Measurements from ENCODE around the gene TRAM2. TPM values are rescaled to one million over a fixed set of nuclear protein-coding genes. Genes with fewer than 3 reads are reported as not detected.

Gene TRAM2
- total RNA-seq, 4 donors from 2014 or later = 8.3 to 17.7 (median 14.7) TPM

DNA sequence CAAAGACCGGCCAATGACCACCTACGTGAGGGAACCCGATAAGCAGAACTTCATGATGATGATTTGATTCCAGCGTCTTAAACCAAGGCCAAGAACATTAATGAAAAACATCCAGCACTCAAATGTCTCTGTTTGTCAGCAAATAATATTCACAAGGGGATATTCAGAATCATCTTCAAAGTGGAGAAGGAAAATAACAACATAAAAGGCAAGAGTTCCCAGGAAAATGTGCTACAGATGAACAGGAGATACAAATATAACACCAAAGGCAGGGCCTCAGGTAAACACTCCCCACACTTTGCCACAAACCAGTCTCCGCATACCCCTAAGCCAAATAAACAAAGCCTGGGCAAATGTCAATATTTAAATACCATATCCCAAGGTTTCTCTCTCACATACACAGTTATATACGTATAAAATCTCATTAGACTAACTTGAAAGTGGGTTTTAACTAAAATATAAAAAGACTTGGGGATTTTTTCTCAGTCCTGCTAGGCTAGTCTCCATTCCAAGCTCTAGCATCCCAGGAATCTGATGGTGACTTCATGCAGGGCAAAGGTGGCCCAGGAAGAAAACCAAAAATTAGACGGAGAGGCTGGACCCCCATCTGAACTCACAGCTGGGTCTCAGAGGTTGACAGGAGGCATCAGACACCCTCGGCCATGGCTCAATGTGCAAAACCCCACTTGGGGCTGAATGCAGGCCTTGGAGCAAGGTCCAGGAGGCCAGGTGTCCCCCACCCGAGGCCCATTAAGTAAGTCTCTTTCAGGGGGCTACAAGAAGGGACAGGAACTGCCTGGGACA is 32.1 kb downstream of the TRAM2 start:
- Histone ChIP-seq H3K9me3 (no peaks in the 10 kb centered on the region), H3K4me1 (peaks cover 0 to 45% (median 3%) of the 10 kb centered on the region in 4 donors), H3K4me3 (no peak overlapping the region), H3K27ac (peak overlapping the region in 1 of 4 donors; percentile 2), H3K27me3 (no peaks in the 10 kb centered on the region), H3K36me3 (no peaks in the 10 kb centered on the region)
- TF ChIP-seq, protein P1, sequence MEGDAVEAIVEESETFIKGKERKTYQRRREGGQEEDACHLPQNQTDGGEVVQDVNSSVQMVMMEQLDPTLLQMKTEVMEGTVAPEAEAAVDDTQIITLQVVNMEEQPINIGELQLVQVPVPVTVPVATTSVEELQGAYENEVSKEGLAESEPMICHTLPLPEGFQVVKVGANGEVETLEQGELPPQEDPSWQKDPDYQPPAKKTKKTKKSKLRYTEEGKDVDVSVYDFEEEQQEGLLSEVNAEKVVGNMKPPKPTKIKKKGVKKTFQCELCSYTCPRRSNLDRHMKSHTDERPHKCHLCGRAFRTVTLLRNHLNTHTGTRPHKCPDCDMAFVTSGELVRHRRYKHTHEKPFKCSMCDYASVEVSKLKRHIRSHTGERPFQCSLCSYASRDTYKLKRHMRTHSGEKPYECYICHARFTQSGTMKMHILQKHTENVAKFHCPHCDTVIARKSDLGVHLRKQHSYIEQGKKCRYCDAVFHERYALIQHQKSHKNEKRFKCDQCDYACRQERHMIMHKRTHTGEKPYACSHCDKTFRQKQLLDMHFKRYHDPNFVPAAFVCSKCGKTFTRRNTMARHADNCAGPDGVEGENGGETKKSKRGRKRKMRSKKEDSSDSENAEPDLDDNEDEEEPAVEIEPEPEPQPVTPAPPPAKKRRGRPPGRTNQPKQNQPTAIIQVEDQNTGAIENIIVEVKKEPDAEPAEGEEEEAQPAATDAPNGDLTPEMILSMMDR (IDR thresholded peaks at IDR 0.05) = no peak
- no peak for DNase-seq

DNA sequence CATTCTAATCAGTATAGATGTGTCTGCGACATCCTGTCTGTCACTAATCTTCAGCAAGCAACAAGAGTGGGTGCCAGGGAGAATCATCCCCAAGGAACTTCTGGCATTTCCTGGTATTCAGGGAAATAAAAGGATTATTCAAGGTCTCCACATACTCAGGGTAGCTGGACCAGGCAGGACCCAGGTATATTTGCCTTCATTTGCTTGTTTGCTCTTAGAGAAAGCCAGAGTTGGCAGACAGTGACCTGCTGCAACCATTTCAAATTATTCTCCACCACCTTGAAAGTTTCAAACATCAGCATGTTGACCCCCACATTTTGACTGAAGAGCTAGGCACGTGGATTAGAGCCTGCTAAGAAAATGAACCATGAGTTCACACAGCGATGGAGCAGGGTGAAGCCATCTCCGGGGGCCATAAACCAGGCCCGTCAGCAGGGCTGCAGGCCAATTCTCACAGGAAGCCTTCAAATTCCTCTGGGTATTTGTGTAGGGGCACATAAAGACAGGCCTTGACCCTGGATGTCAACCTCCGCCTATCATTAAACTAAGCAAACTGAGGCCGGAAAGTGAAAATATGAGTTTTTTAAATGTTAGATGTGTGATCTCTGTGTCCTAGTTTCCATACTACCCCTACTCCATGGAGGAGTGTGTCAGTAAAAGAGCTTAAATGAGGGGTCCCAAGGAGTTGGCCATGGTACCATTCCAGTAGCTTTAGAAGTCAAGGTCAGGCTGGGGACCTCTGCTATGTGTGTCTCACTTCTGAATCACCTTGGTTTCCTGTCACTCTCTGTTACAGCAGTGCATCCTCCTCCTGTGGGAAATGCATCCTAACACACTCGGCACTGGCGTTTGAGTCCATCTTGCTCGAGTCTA is 32.9 kb downstream of the TRAM2 start:
- DNase-seq = no peak
- H3K4me1 ChIP-seq = peaks cover 0 to 37% (median 0%) of the 10 kb centered on the region in 4 donors
- no peaks in the 10 kb centered on the region for H3K36me3 ChIP-seq
- TF ChIP-seq POLR2A (IDR thresholded peaks at IDR 0.05) = no peak
- peak overlapping the region in 1 of 4 donors; percentile 2 for H3K27ac ChIP-seq
- no peak overlapping the region for H3K4me3 ChIP-seq
- no peaks in the 10 kb centered on the region for H3K9me3 ChIP-seq
- no peaks in the 10 kb centered on the region for H3K27me3 ChIP-seq

DNA sequence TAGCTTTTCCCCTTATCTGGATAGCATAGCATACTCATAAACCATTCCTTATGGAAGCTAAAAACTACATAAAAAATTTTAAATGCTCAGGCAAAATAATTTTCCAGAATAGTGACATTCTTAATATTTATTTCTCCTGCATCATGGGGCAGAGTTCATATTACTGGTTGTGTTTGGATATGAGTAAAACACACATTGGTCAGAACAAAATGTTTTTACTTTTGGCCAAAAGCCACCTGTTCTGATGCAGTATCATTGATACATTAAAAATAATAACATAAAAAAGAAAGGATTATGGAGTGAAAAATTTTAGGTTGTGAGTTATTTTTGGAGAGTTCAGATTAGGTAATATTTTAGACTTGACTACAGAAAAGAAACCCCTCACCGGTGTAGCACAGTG is 33.6 kb downstream of the TRAM2 start:
- TF ChIP-seq, protein P1 (IDR thresholded peaks at IDR 0.05) = no peak
- no peak for TF ChIP-seq POLR2A (IDR thresholded peaks at IDR 0.05)
- no peaks in the 10 kb centered on the region for H3K36me3 ChIP-seq
- DNase-seq = no peak
- peaks cover 0 to 30% (median 0%) of the 10 kb centered on the region in 4 donors for H3K4me1 ChIP-seq
- no peak overlapping the region for H3K27ac ChIP-seq
- H3K27me3 ChIP-seq = no peaks in the 10 kb centered on the region
- H3K4me3 ChIP-seq = no peak overlapping the region
- no peaks in the 10 kb centered on the region for H3K9me3 ChIP-seq

DNA sequence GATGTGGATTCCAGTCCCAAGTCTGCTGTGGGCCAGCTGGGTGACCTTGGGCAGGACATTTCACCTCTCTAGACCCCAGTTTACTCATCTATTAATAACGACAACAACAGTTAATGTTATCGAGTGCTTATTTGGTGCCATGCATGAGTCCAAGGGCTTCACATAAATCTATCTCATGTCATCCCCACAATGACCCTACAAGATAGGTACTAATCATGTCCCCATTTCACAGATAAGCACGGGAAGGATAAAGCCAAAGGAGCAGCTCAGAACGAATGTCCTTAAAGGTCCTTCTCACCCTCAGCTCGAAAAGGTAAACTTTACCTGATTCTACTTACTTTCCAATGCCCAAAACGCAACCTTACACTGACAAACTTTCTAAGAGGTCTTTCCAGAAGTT is 35.7 kb downstream of the TRAM2 start:
- no peak for DNase-seq
- TF ChIP-seq POLR2A (IDR thresholded peaks at IDR 0.05) = no peak
- TF ChIP-seq, protein P1 (IDR thresholded peaks at IDR 0.05) = no peak
- no peaks in the 10 kb centered on the region for H3K9me3 ChIP-seq
- no peak overlapping the region for H3K4me3 ChIP-seq
- no peaks in the 10 kb centered on the region for H3K36me3 ChIP-seq
- peaks cover 0 to 12% (median 2%) of the 10 kb centered on the region in 4 donors for H3K4me1 ChIP-seq
- H3K27ac ChIP-seq = no peak overlapping the region
- no peaks in the 10 kb centered on the region for H3K27me3 ChIP-seq

DNA sequence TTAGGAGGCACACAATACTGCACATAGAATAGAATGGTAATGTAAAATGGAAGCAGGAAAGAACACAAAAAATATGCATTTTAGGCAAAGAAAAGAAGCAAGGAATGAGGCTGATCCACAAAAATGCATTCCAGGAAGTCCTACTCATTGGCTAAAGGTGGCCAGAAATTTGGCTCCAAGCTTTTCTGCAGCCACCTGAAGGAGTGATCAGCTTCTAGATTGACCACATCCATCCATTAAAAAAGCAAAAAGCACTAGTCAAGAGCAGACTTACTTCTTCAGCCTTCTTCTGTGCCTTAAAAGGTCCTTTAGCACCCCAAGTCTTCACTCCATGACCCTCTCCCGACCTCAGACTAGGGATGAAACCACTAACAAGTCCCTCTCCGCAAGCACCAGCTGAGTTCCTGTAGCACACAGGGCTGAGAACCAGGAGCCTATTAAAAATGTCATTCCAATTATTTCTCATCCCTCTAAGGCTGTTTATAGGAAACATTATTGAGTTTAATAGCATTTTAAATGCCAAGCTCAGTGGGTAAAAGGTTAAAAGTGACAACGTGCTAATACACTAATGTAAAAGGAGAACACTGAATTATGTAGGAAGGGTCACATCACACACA is 36.5 kb downstream of the TRAM2 start:
- no peak overlapping the region for H3K4me3 ChIP-seq
- peaks cover 0 to under 1% (median 0%) of the 10 kb centered on the region in 3 donors for H3K36me3 ChIP-seq
- DNase-seq = no peak
- H3K27ac ChIP-seq = no peak overlapping the region
- peaks cover 0 to 12% (median 2%) of the 10 kb centered on the region in 4 donors for H3K4me1 ChIP-seq
- H3K27me3 ChIP-seq = no peaks in the 10 kb centered on the region
- H3K9me3 ChIP-seq = no peaks in the 10 kb centered on the region
- no peak for TF ChIP-seq POLR2A (IDR thresholded peaks at IDR 0.05)
- TF ChIP-seq, protein P1 (IDR thresholded peaks at IDR 0.05) = no peak
